ENCODE data around the gene EFCAB11.

The EFCAB11 gene

DNA sequence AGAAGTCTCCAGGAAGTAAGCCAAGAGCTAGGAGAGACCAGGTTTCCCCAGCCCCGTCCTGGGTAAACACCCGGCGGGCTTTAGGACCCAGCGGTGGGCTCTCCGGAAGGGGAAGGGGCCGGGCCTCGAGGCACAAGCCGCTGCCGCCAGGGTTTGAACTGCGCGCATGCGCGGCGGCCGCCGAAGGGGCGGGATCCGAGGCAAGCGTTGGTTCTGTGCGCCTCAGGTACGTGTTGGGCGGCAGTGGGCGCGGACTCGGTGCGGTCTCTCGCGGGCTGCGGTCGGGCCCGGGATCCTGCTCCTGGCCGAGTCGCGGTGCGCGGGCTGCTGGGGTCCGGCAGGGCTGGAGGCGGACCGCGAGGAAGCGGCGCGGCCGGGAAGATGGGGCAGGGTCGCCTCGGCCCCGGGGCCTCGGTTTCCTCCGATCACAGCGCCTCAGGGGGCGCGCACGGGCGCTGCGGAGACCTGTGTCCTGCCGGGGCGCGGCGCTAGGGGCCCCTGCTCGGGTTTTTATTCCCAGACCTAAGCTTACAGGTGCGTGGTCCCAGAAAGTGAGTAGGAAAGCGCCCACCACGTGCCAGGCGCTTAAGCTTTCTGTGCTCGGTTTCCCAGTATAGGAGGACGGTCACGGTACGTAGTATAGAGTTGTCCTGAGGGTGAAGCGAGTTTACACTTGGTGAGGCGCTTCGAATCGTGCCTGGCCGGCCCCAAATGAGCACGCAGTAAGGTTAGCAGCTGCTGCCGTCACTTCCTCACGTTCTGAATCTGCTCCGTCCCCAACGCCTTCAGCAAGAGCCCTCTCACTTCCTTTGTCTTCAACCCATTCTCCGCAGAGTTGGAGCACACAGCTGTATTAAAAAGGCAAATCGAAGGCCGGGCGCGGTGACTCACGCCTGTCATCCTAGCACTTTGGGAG lies 1.5 kb upstream of the EFCAB11 start, which contains the start of gene TDP1:
Gene TDP1 (plus strand): TSS at position 183 of the 916 bp plus-strand sequence. CDS start 7,188 bp downstream, outside the sequence.
- peaks cover 23% of the 10 kb centered on the region for H3K79me2 ChIP-seq (ENCODE audit: low read length)
- peak within 1 kb of the TSS; percentile 66 for H3K4me2 ChIP-seq (ENCODE audit: low read depth, low read length)
- peak within 1 kb of the TSS; percentile 98 for H3K27ac ChIP-seq (ENCODE audit: low read length)
- DNase-seq: peak; percentile 89
- no peaks in the 10 kb centered on the region for H3K27me3 ChIP-seq (replicated peaks; ENCODE audit: insufficient read depth, low read length)
- no peaks in the 10 kb centered on the region for H4K20me1 ChIP-seq (ENCODE audit: insufficient read depth, low read length)
- peak within 1 kb of the TSS; percentile 95 for H3K9ac ChIP-seq (ENCODE audit: low read length)
- peak within 1 kb of the TSS; percentile 96 for H2AFZ ChIP-seq (ENCODE audit: low read length)
- H3K9me2 ChIP-seq (replicated peaks; ENCODE audit: insufficient read depth, low read length): no peaks in the 10 kb centered on the region
- H3K4me1 ChIP-seq (ENCODE audit: low read length): peaks cover 21% of the 10 kb centered on the region
- peaks cover 33% of the 10 kb centered on the region for H3F3A ChIP-seq (ENCODE audit: insufficient read depth, low read length)
- H3K4me3 ChIP-seq (ENCODE audit: low read length): peak within 1 kb of the TSS; percentile 74
- TF ChIP-seq, protein P1, sequence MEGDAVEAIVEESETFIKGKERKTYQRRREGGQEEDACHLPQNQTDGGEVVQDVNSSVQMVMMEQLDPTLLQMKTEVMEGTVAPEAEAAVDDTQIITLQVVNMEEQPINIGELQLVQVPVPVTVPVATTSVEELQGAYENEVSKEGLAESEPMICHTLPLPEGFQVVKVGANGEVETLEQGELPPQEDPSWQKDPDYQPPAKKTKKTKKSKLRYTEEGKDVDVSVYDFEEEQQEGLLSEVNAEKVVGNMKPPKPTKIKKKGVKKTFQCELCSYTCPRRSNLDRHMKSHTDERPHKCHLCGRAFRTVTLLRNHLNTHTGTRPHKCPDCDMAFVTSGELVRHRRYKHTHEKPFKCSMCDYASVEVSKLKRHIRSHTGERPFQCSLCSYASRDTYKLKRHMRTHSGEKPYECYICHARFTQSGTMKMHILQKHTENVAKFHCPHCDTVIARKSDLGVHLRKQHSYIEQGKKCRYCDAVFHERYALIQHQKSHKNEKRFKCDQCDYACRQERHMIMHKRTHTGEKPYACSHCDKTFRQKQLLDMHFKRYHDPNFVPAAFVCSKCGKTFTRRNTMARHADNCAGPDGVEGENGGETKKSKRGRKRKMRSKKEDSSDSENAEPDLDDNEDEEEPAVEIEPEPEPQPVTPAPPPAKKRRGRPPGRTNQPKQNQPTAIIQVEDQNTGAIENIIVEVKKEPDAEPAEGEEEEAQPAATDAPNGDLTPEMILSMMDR (IDR thresholded peaks at IDR 0.05; ENCODE audit: low read length): no peak; the same call in 1 of the 2 replicates
- TF ChIP-seq EZH2 (optimal IDR thresholded peaks at IDR 0.05; ENCODE audit: low read depth, low read length): no peak
- no peak for TF ChIP-seq EZH2phosphoT487 (IDR thresholded peaks at IDR 0.05; ENCODE audit: low read length)
- no peaks in the 10 kb centered on the region for H3K36me3 ChIP-seq (replicated peaks; ENCODE audit: insufficient read depth, low read length)
- no peaks in the 10 kb centered on the region for H3K9me3 ChIP-seq (replicated peaks; ENCODE audit: insufficient read depth, low read length)

DNA sequence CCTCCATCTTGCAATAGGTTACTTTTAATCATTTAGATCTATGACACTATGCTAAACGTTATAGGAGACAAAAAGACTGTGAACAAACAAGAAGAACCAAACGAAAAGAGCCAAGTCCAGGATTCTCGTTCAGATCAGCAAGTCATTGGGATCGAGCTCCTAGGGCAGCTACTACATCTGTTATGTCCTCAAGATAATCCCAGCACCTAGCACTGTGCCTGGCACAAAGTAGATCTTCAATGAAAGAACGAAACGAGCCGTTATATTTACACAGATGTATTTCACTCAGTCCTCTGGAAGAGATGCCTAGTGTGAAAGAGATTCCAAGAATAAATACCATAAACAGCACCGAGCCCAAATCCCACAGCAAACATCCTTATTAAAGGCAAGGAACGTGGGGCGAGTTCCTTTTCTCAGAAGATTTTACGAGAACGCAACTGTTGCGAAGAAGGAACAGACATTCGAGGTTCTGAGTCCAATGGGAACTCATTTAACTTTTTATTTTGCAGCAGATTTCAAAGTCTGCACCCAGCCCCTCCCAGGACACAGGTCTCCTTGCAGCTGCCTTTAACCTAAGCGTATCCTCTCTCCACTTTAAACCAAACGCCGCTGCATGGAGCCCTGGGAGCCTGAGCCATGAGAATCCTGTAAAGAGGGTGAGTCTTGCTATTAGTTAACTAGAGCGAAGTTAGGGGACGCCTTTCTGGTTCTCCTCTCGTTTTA lies 653 bp upstream of the EFCAB11 start:
- H3F3A ChIP-seq (ENCODE audit: insufficient read depth, low read length): peaks cover 29% of the 10 kb centered on the region
- TF ChIP-seq EZH2phosphoT487 (IDR thresholded peaks at IDR 0.05; ENCODE audit: low read length): no peak
- no peak for TF ChIP-seq EZH2 (optimal IDR thresholded peaks at IDR 0.05; ENCODE audit: low read depth, low read length)
- TF ChIP-seq, protein P1 (IDR thresholded peaks at IDR 0.05; ENCODE audit: low read length): no peak
- no peaks in the 10 kb centered on the region for H3K27me3 ChIP-seq (replicated peaks; ENCODE audit: insufficient read depth, low read length)
- peak overlapping the region; percentile 95 for H3K9ac ChIP-seq (ENCODE audit: low read length)
- peak overlapping the region; percentile 96 for H2AFZ ChIP-seq (ENCODE audit: low read length)
- peaks cover 16% of the 10 kb centered on the region for H3K79me2 ChIP-seq (ENCODE audit: low read length)
- peaks cover 16% of the 10 kb centered on the region for H3K4me1 ChIP-seq (ENCODE audit: low read length)
- peak overlapping the region; percentile 98; the same call in 1 of the 2 replicates for H3K27ac ChIP-seq (ENCODE audit: low read length)
- DNase-seq: no peak
- no peaks in the 10 kb centered on the region for H3K9me3 ChIP-seq (replicated peaks; ENCODE audit: insufficient read depth, low read length)
- no peaks in the 10 kb centered on the region for H4K20me1 ChIP-seq (ENCODE audit: insufficient read depth, low read length)
- no peaks in the 10 kb centered on the region for H3K36me3 ChIP-seq (replicated peaks; ENCODE audit: insufficient read depth, low read length)
- H3K9me2 ChIP-seq (replicated peaks; ENCODE audit: insufficient read depth, low read length): no peaks in the 10 kb centered on the region
- H3K4me3 ChIP-seq (ENCODE audit: low read length): peak overlapping the region; percentile 74
- peak overlapping the region; percentile 66 for H3K4me2 ChIP-seq (ENCODE audit: low read depth, low read length)

DNA sequence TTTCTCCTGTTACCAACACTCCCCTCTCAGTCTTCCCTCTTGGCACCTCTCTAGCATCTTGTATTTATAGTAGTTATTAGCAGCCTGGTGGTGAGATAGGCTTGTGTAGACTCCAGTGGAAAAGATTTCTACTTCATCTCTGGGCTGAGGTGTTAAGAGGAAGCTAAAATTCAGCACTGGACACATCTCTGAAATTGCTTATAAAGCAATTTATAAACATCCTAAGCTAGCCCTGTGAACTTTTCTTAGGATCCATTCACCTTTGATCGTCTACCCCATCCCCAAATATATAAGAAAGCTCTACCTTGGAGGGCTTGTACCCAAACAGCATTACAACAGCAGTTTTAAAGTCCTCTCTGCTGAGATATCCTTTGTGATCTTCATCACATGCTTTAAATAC lies 928 bp downstream of the EFCAB11 start:
- Histone ChIP-seq H2AFZ (ENCODE audit: low read length) (no peak overlapping the region), H3K9me3 (replicated peaks; ENCODE audit: insufficient read depth, low read length) (no peaks in the 10 kb centered on the region), H3K4me3 (ENCODE audit: low read length) (peak overlapping the region; percentile 74), H3K9ac (ENCODE audit: low read length) (peak overlapping the region; percentile 69; the same call in 1 of the 2 replicates), H3K4me2 (ENCODE audit: low read depth, low read length) (peak overlapping the region; percentile 64; the same call in 1 of the 2 replicates), H3F3A (ENCODE audit: insufficient read depth, low read length) (peaks cover 13% of the 10 kb centered on the region; the same call in 1 of the 2 replicates), H3K4me1 (ENCODE audit: low read length) (0 out of 2 replicates have a peak, but pooled peaks cover 5% of the 10 kb centered on the region), H3K9me2 (replicated peaks; ENCODE audit: insufficient read depth, low read length) (no peaks in the 10 kb centered on the region), H3K79me2 (ENCODE audit: low read length) (peaks cover 16% of the 10 kb centered on the region), H3K27me3 (replicated peaks; ENCODE audit: insufficient read depth, low read length) (no peaks in the 10 kb centered on the region), H3K27ac (ENCODE audit: low read length) (peak overlapping the region; percentile 70; the same call in 1 of the 2 replicates), H4K20me1 (ENCODE audit: insufficient read depth, low read length) (no peaks in the 10 kb centered on the region), H3K36me3 (replicated peaks; ENCODE audit: insufficient read depth, low read length) (no peaks in the 10 kb centered on the region)
- DNase-seq: no peak
- TF ChIP-seq EZH2phosphoT487 (IDR thresholded peaks at IDR 0.05; ENCODE audit: low read length): no peak
- TF ChIP-seq, protein P1 (IDR thresholded peaks at IDR 0.05; ENCODE audit: low read length): no peak
- TF ChIP-seq EZH2 (optimal IDR thresholded peaks at IDR 0.05; ENCODE audit: low read depth, low read length): no peak

All from MM.1S (cell line).